ENCODE data around the gene HDAC4. TPM values are rescaled to one million over a fixed set of nuclear protein-coding genes. Genes with fewer than 3 reads are reported as not detected.

The HDAC4 gene
- total RNA-seq, 1 experiment from 2014 or later = 32.0 TPM

DNA sequence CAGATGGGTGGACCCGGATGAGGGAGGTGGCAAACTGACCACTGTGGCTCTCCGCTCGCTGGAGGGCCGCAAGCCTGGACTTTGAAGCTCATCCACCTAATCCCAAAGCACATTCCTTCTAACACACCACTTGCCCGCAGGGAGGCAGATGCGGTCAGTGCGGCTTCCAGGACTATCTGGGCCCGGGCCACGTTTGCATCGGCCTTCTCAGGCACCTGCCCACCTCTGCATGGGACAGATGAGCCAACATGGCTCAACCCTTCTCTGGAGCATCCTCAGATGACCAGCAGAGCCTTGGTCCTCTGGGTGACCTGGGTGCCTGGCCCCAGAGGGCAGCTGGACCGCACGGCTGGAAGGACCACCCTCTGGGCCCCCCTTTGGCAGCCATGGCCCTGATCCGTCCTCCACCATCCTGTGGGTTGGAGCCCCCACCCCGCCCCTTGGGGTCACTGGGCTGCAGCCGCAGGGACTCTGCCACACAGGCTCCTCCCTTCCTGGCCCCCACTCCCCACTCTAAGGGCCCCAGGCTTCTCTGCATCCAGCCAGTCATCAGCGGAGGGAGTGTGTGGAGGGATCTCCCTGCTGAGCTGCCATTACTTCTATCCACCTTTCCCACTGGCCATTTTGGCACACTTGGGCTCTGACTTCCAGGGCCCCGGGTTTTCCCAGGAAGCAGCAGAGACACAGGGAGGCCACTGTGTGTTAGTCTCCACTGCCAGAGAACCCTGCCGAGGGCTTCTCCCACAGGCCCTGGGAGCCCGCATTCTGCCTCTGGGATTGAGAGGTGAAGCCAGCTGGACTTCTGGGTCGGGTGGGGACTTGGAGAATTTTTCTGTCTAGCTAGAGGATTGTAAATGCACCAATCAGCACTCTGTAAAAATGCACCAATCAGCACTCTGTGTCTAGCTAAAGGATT, 12.3 kb downstream of the HDAC4 start:
- H2BK12ac ChIP-seq (ENCODE audit: insufficient read length, low read depth, low read length) = no peak overlapping the region
- no peak overlapping the region for H3K56ac ChIP-seq (ENCODE audit: insufficient read length, low read depth, low read length)
- H3K4me1 ChIP-seq (ENCODE audit: insufficient read depth, low read length) = no peaks in the 10 kb centered on the region; the same call in 1 of the 2 replicates
- Mint-ChIP-seq H3K27me3 (ENCODE audit: low read depth) (no peaks in the 10 kb centered on the region; the same call in 1 of the 2 replicates), H3K27ac (no peak overlapping the region), H3K9me3 (no peaks in the 10 kb centered on the region; a peak in 1 of 5 replicates), H3K36me3 (ENCODE audit: insufficient read depth in 1 of 3, low read depth in 3 of 3) (peaks cover 14 to 23% (median 17%) of the 10 kb centered on the region in 3 experiments), H3K4me1 (peaks cover 20 to 26% of the 10 kb centered on the region in 2 experiments), H3K4me3 (no peak overlapping the region)
- H3K9me3 ChIP-seq (ENCODE audit: control insufficient read depth, low read depth, low read length) = no peaks in the 10 kb centered on the region
- no peaks in the 10 kb centered on the region for H3K27me3 ChIP-seq (ENCODE audit: insufficient read depth, low read length)
- no peak overlapping the region for H3T11ph ChIP-seq (ENCODE audit: low read length)
- H3K27ac ChIP-seq (ENCODE audit: insufficient read length, low read depth, low read length) = no peak overlapping the region
- H3K23ac ChIP-seq (ENCODE audit: insufficient read length, low read depth, low read length) = no peak overlapping the region
- H3K4ac ChIP-seq (ENCODE audit: low read depth, low read length) = no peak overlapping the region
- no peak overlapping the region for H4K5ac ChIP-seq (ENCODE audit: insufficient read length, low read depth, low read length)
- no peak for DNase-seq
- H2BK5ac ChIP-seq (ENCODE audit: insufficient read length, low read length) = no peak overlapping the region
- H2AK5ac ChIP-seq (ENCODE audit: insufficient read length, low read length) = no peak overlapping the region
- no peak overlapping the region for H3K9ac ChIP-seq (ENCODE audit: extremely low read depth, insufficient read length, low read length)
- no peaks in the 10 kb centered on the region for H4K20me1 ChIP-seq (ENCODE audit: control insufficient read depth, insufficient read depth, insufficient read length)
- peaks cover 10% of the 10 kb centered on the region for H3K79me1 ChIP-seq (ENCODE audit: insufficient read depth, low read depth, low read length, poor library complexity, severe bottlenecking)
- no peak overlapping the region for H4K8ac ChIP-seq (replicated peaks; ENCODE audit: insufficient read length, low read depth, low read length)
- peaks cover 19% of the 10 kb centered on the region; the same call in 1 of the 2 replicates for H3K79me2 ChIP-seq (ENCODE audit: insufficient read depth, low read length)
- TF ChIP-seq, protein P1, sequence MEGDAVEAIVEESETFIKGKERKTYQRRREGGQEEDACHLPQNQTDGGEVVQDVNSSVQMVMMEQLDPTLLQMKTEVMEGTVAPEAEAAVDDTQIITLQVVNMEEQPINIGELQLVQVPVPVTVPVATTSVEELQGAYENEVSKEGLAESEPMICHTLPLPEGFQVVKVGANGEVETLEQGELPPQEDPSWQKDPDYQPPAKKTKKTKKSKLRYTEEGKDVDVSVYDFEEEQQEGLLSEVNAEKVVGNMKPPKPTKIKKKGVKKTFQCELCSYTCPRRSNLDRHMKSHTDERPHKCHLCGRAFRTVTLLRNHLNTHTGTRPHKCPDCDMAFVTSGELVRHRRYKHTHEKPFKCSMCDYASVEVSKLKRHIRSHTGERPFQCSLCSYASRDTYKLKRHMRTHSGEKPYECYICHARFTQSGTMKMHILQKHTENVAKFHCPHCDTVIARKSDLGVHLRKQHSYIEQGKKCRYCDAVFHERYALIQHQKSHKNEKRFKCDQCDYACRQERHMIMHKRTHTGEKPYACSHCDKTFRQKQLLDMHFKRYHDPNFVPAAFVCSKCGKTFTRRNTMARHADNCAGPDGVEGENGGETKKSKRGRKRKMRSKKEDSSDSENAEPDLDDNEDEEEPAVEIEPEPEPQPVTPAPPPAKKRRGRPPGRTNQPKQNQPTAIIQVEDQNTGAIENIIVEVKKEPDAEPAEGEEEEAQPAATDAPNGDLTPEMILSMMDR (conservative IDR thresholded peaks at IDR 0.05) = no peak
- no CpG with 5 or more reads among the region's 20 CpGs for WGBS (ENCODE audit: extremely low coverage, insufficient read length, low lambda C conversion rate)
- H3K18ac ChIP-seq (ENCODE audit: insufficient read length, low read depth, low read length) = no peak overlapping the region
- no peaks in the 10 kb centered on the region for H3K23me2 ChIP-seq (ENCODE audit: insufficient read length, low read depth, low read length, poor library complexity, severe bottlenecking)
- no peak overlapping the region for H4K91ac ChIP-seq (ENCODE audit: insufficient read length, low read depth, low read length)
- no peak overlapping the region for H2BK20ac ChIP-seq (ENCODE audit: low read depth, low read length, poor library complexity, severe bottlenecking)
- H3K4me2 ChIP-seq (ENCODE audit: insufficient read depth, insufficient read length, low read length) = no peak overlapping the region
- no peak overlapping the region for H2AFZ ChIP-seq (ENCODE audit: low read length)
- no peak overlapping the region for H2BK120ac ChIP-seq (ENCODE audit: low read depth, low read length, poor library complexity, severe bottlenecking)
- no peak overlapping the region for H3K14ac ChIP-seq (ENCODE audit: insufficient read depth, low read length)
- H2BK15ac ChIP-seq (ENCODE audit: low read depth, low read length) = no peak overlapping the region
